GM23248 (cell line): ENCODE measurements around the gene PLEKHM2. TPM values are rescaled to one million over a fixed set of nuclear protein-coding genes. Genes with fewer than 3 reads are reported as not detected.
"Not testable (repeated sequence)": the region's sequence is repeated elsewhere in the genome, so short reads cannot be mapped to it uniquely, and the experiment has no call there.

ENCODE experiments used
- DNase-seq: peaks from one replicate; pipeline ENCODE4 v3.0.0-alpha.2; 2015
- H2AFZ ChIP-seq: fragments of 200-600 bp; sonication (generic); 2 replicates; pipeline ENCODE4 v1.6.1; 2016; ENCODE audit warnings: antibody characterized with exemption
- H3F3A ChIP-seq: fragments of 200-600 bp; sonication (generic); 2 replicates; pipeline ENCODE4 v1.6.1; 2016; ENCODE audit warnings: mild to moderate bottlenecking, antibody characterized with exemption, mixed run types; ENCODE audit not compliant: insufficient read depth
- H3K27ac ChIP-seq: fragments of 200-600 bp; sonication (generic); 2 replicates; pipeline ENCODE4 v1.5.1; 2016; ENCODE audit warnings: mild to moderate bottlenecking
- H3K27me3 ChIP-seq: fragments of 200-600 bp; sonication (generic); replicated peaks from 2 replicates; pipeline ENCODE4 v1.6.1; 2016; ENCODE audit warnings: mild to moderate bottlenecking; ENCODE audit not compliant: insufficient read depth
- H3K36me3 ChIP-seq: fragments of 200-600 bp; sonication (generic); 2 replicates; pipeline ENCODE4 v1.6.1; 2016; ENCODE audit warnings: low read depth, mild to moderate bottlenecking
- H3K4me1 ChIP-seq: fragments of 200-600 bp; sonication (generic); 2 replicates; pipeline ENCODE4 v1.6.1; 2016; ENCODE audit warnings: mild to moderate bottlenecking; ENCODE audit not compliant: insufficient read depth
- H3K4me2 ChIP-seq: fragments of 200-600 bp; sonication (generic); one replicate; pipeline ENCODE4 v1.6.1; 2016; ENCODE audit warnings: mild to moderate bottlenecking; ENCODE audit not compliant: unreplicated experiment
- H3K4me3 ChIP-seq: fragments of 200-600 bp; sonication (generic); 2 replicates; pipeline ENCODE4 v1.5.1; 2016; ENCODE audit warnings: mild to moderate bottlenecking
- H3K79me2 ChIP-seq: fragments of 200-600 bp; sonication (generic); 2 replicates; pipeline ENCODE4 v1.6.1; 2016; ENCODE audit warnings: mild to moderate bottlenecking; ENCODE audit not compliant: insufficient read depth
- H3K9ac ChIP-seq: fragments of 200-600 bp; sonication (generic); 2 replicates; pipeline ENCODE4 v1.6.1; 2016; ENCODE audit warnings: mild to moderate bottlenecking
- H3K9me2 ChIP-seq: fragments of 200-600 bp; sonication (generic); 2 replicates; pipeline ENCODE4 v1.6.1; 2016; ENCODE audit warnings: mixed run types, mild to moderate bottlenecking, moderate library complexity; ENCODE audit not compliant: insufficient read depth
- H3K9me3 ChIP-seq: fragments of 200-600 bp; sonication (generic); one replicate; pipeline ENCODE4 v1.6.1; 2017; ENCODE audit warnings: low read depth
- H4K20me1 ChIP-seq: fragments of 200-600 bp; sonication (generic); 2 replicates; pipeline ENCODE4 v1.6.0; 2016; ENCODE audit not compliant: insufficient read depth
- EZH2 ChIP-seq: fragments of 200-600 bp; sonication (generic); IDR thresholded peaks from 2 replicates; pipeline ENCODE4 v1.6.1; 2018; ENCODE audit warnings: antibody characterized with exemption, mild to moderate bottlenecking; ENCODE audit not compliant: insufficient read depth, poor library complexity, severe bottlenecking
- EZH2phosphoT487 ChIP-seq: fragments of 200-600 bp; sonication (generic); IDR thresholded peaks from 2 replicates; pipeline ENCODE4 v1.6.1; 2018; ENCODE audit warnings: antibody characterized with exemption, moderate library complexity, mild to moderate bottlenecking, low read depth; ENCODE audit not compliant: insufficient read depth
- WGBS, 2 experiments: methylation state at CpG; one replicate each; pipeline ENCODE4 v1.1.6; 2015 to 2017; ENCODE audit warnings: low lambda C conversion rate in 2 of 2, low coverage in 1 of 2; ENCODE audit errors: missing lambda C conversion rate in 2 of 2; 5-methylcytosine and 5-hydroxymethylcytosine counted together
- in situ Hi-C: fragments of 300-500 bp; cut with MboI; formaldehyde crosslinking; loops from 2 replicates; pipeline ENCODE4 v1.15.0; 2020
- polyA plus RNA-seq: library from polyadenylated mRNA; unstranded; fragments of >200 nt; fragmentation: Nextera tagmentation; extraction: Ambion mirVana; gene quantifications from 2 replicates; pipeline ENCODE4 v1.2.1, GENCODE V29; 2016
- total RNA-seq: library from RNA; depleted of rRNA; stranded (reverse); fragments of >200 nt; shearing (Covaris generic); gene quantifications from 2 replicates; pipeline ENCODE4 v1.2.3, GENCODE V29; 2014

The PLEKHM2 gene
- total and polyA plus RNA-seq, 2 experiments from 2014 or later = 14.9 to 52.9 TPM

DNA sequence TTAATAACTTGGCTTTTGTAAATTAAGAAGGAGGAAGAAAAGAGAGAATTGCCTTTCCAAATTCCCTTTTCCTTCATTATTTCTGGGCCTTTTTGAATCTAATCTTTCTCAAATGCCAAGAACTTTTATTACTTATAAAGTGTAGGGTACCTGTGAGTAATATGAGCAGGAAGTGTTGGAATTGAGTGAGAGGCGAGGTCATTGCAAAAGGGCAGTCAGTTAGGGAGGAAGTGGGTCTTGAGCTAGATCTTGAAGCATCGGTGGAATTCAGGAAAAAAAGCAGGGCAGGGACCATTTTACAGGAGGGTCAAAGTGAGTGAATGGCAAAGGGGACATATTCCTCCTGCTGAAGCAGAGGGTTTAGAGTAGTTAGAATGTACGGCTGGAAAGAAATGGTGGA, 43.5 kb upstream of the PLEKHM2 start:
- in situ Hi-C loops = no loop called here
- no peaks in the 10 kb centered on the region for H3K9me3 ChIP-seq
- no peak overlapping the region for H3K9ac ChIP-seq
- no peak overlapping the region for H3K27ac ChIP-seq
- H3K4me1 ChIP-seq = no peaks in the 10 kb centered on the region
- WGBS, 2 experiments = 98% methylated on average over 3 of the region's 3 CpGs
- no peaks in the 10 kb centered on the region for H4K20me1 ChIP-seq
- no peak overlapping the region for H3K4me3 ChIP-seq
- H3K27me3 ChIP-seq = no peaks in the 10 kb centered on the region
- no peaks in the 10 kb centered on the region for H3K9me2 ChIP-seq
- H3K79me2 ChIP-seq = peaks cover 21% of the 10 kb centered on the region; the same call in 1 of the 2 replicates
- TF ChIP-seq EZH2phosphoT487 = no peak
- TF ChIP-seq EZH2 = no peak
- no peak overlapping the region for H3K4me2 ChIP-seq
- H3K36me3 ChIP-seq = peaks cover 37% of the 10 kb centered on the region
- DNase-seq = no peak
- no peaks in the 10 kb centered on the region for H3F3A ChIP-seq
- no peak overlapping the region for H2AFZ ChIP-seq

DNA sequence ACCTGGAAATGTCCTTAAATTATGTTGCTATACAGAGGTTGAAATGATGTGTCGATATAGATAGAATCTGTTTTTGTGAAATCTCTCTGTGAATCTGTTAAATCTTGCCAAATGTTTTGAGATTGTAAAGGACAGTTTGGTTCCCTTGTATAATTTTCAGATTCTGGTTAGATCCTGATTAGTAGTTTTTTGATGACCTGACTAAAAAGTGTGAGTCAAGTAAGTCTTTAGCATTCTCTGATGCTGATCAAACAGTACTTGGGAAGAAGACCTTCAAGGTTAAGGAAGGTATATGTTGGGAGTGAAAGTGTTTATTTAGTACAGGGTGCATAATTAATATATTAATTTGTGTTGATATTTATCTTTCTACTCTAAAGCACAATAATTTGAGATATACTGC, 34.2 kb upstream of the PLEKHM2 start:
- in situ Hi-C loops = no loop called here
- TF ChIP-seq EZH2 (no peak), EZH2phosphoT487 (no peak)
- Histone ChIP-seq H3K27me3 (no peaks in the 10 kb centered on the region), H3K4me3 (no peak overlapping the region), H3F3A (no peaks in the 10 kb centered on the region; the same call in 1 of the 2 replicates), H4K20me1 (no peaks in the 10 kb centered on the region), H3K36me3 (peaks cover 36% of the 10 kb centered on the region), H3K4me2 (no peak overlapping the region), H3K9me3 (no peaks in the 10 kb centered on the region), H3K9ac (no peak overlapping the region), H3K79me2 (peaks cover 35% of the 10 kb centered on the region), H3K4me1 (no peaks in the 10 kb centered on the region), H3K9me2 (no peaks in the 10 kb centered on the region), H3K27ac (no peak overlapping the region), H2AFZ (no peak overlapping the region)
- 100% methylated on average over 1 of the region's 1 CpG for WGBS, 2 experiments
- DNase-seq = no peak

GRCh38 chr1:15650433-15650832, 33.7 kb upstream of the PLEKHM2 start:
- no peaks in the 10 kb centered on the region; the same call in 1 of the 2 replicates for H3F3A ChIP-seq

DNA sequence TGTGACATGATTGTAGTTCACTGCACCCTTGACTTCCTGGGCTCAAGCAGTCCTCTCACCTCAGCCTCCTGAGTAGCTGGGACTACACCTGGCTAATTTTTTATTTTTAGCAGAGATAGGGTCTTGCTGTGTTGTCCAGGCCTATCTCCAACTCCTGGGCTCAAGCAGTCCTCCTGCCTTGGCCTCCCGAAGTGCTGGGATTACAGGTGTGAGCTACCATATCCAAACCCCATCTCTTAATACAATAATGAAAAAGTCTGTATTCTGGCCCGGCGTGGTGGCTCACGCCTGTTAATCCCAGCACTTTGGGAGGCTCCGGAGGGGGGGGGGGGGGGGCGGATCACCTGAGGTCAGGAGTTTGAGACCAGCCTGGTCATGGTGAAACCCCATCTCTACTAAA, 32.0 kb upstream of the PLEKHM2 start:
- H3F3A ChIP-seq, H3K4me2 ChIP-seq, DNase-seq, in situ Hi-C loops, H4K20me1 ChIP-seq, H3K27ac ChIP-seq, H3K9ac ChIP-seq, H3K9me2 ChIP-seq, H3K9me3 ChIP-seq, H3K4me3 ChIP-seq, H3K4me1 ChIP-seq, H3K27me3 ChIP-seq, H2AFZ ChIP-seq: not testable (repeated sequence)
- H3K79me2 ChIP-seq = peaks cover 27% of the 10 kb centered on the region; the same call in 1 of the 2 replicates
- WGBS, 2 experiments = 95 to 97% methylated on average over 5 to 6 of the region's 6 CpGs
- H3K36me3 ChIP-seq = peaks cover 51% of the 10 kb centered on the region

More at GRCh38 chr1:15650433-15650832, 33.7 kb upstream of the PLEKHM2 start:
- peaks cover 41% of the 10 kb centered on the region for H3K36me3 ChIP-seq
- no peaks in the 10 kb centered on the region for H4K20me1 ChIP-seq
- H3K4me2 ChIP-seq = no peak overlapping the region
- no peak overlapping the region for H3K9ac ChIP-seq
- H3K27me3 ChIP-seq = no peaks in the 10 kb centered on the region
- no peak for TF ChIP-seq EZH2
- no peak for TF ChIP-seq EZH2phosphoT487
- H2AFZ ChIP-seq = no peak overlapping the region
- H3K27ac ChIP-seq = no peak overlapping the region
- H3K79me2 ChIP-seq = peaks cover 30% of the 10 kb centered on the region; the same call in 1 of the 2 replicates
- no peak overlapping the region for H3K4me3 ChIP-seq
- no peaks in the 10 kb centered on the region for H3K9me3 ChIP-seq
- WGBS, 2 experiments = 98 to 100% methylated on average over 2 of the region's 2 CpGs
- in situ Hi-C loops = no loop called here
- no peak for DNase-seq
- no peaks in the 10 kb centered on the region for H3K4me1 ChIP-seq
- H3K9me2 ChIP-seq = no peaks in the 10 kb centered on the region
